ENCODE results near the gene VWA5B2. TPM values are rescaled to one million over a fixed set of nuclear protein-coding genes. Genes with fewer than 3 reads are reported as not detected.

Gene VWA5B2
- total RNA-seq, 1 experiment from 2014 or later: 1.4 TPM

- Histone ChIP-seq H4K20me1 (ENCODE audit: low read length) (no peaks in the 10 kb centered on the region), H3K9ac (ENCODE audit: low read length) (no peak overlapping the region), H3K4me3 (ENCODE audit: low read length) (peak overlapping the region; percentile 75), H3K9me2 (replicated peaks; ENCODE audit: low read length) (no peaks in the 10 kb centered on the region), H3K36me3 (ENCODE audit: low read depth, low read length) (no peaks in the 10 kb centered on the region), H3K27ac (ENCODE audit: low read length) (no peak overlapping the region), H3K9me3 (ENCODE audit: low read length) (no peaks in the 10 kb centered on the region), H3K4me2 (ENCODE audit: low read length) (peak overlapping the region; percentile 99), H3K79me2 (ENCODE audit: low read length) (no peaks in the 10 kb centered on the region), H3K27me3 (ENCODE audit: low read length) (peaks cover 10% of the 10 kb centered on the region), H3K4me1 (ENCODE audit: insufficient read depth, low read length) (peaks cover 19% of the 10 kb centered on the region), H2AFZ (ENCODE audit: low read length) (peak overlapping the region; percentile 79), H3F3A (ENCODE audit: low read length, unreplicated experiment) (no peaks in the 10 kb centered on the region)
- CTCF ChIA-PET: no interaction called here
- DNase-seq (no peak), ATAC-seq (no peak)
- TF ChIP-seq EZH2 (IDR thresholded peaks at IDR 0.05; ENCODE audit: low read length, unreplicated experiment) (peak; percentile 35), CTCF (conservative IDR thresholded peaks at IDR 0.05; ENCODE audit: low read depth, low read length) (no peak)
- BruUV-seq (replicated peaks): no TSS peak
- intact Hi-C loops (cut with micrococcal nuclease): loop anchor here (5.0 kb wide), 1 partner anchor 43 kb away; the partner anchor contains the start of gene ABCF3
- POLR2A ChIA-PET (ENCODE audit: unreplicated experiment): no interaction called here
Observed at GRCh38 chr3:184230081-184230602, 757 bp downstream of the VWA5B2 start.

GRCh38 chr3:184230603-184231528 lies 1.5 kb downstream of the VWA5B2 start:
- no peak for TF ChIP-seq EZH2 (IDR thresholded peaks at IDR 0.05; ENCODE audit: low read length, unreplicated experiment)
- no peak for TF ChIP-seq CTCF (conservative IDR thresholded peaks at IDR 0.05; ENCODE audit: low read depth, low read length)
- peaks cover 10% of the 10 kb centered on the region for H3K27me3 ChIP-seq (ENCODE audit: low read length)
- peak overlapping the region; percentile 99 for H3K4me2 ChIP-seq (ENCODE audit: low read length)

GRCh38 chr3:184231671-184232070 lies 2.3 kb downstream of the VWA5B2 start:
- Histone ChIP-seq H3K27me3 (ENCODE audit: low read length) (peaks cover 10% of the 10 kb centered on the region), H3K79me2 (ENCODE audit: low read length) (no peaks in the 10 kb centered on the region), H3K4me3 (ENCODE audit: low read length) (no peak overlapping the region), H3K27ac (ENCODE audit: low read length) (no peak overlapping the region), H3K9me2 (replicated peaks; ENCODE audit: low read length) (no peaks in the 10 kb centered on the region), H3F3A (ENCODE audit: low read length, unreplicated experiment) (no peaks in the 10 kb centered on the region), H3K36me3 (ENCODE audit: low read depth, low read length) (no peaks in the 10 kb centered on the region), H4K20me1 (ENCODE audit: low read length) (no peaks in the 10 kb centered on the region), H3K4me2 (ENCODE audit: low read length) (no peak overlapping the region), H3K4me1 (ENCODE audit: insufficient read depth, low read length) (peaks cover 19% of the 10 kb centered on the region), H3K9ac (ENCODE audit: low read length) (no peak overlapping the region), H3K9me3 (ENCODE audit: low read length) (no peaks in the 10 kb centered on the region), H2AFZ (ENCODE audit: low read length) (no peak overlapping the region)
- no peak for DNase-seq
- CTCF ChIA-PET: no interaction called here
- TF ChIP-seq EZH2phosphoT487 (IDR thresholded peaks at IDR 0.05; ENCODE audit: borderline replicate concordance, low read length) (no peak), EZH2 (IDR thresholded peaks at IDR 0.05; ENCODE audit: low read length, unreplicated experiment) (no peak), CTCF (conservative IDR thresholded peaks at IDR 0.05; ENCODE audit: low read depth, low read length) (no peak)
- no TSS peak for BruUV-seq (replicated peaks)
- no peak for ATAC-seq
- POLR2A ChIA-PET (ENCODE audit: unreplicated experiment): no interaction called here
- intact Hi-C loops (cut with micrococcal nuclease): loop anchor here (5.0 kb wide), 1 partner anchor 44 kb away; the partner anchor contains the start of gene ABCF3

More at GRCh38 chr3:184230603-184231528, 1.5 kb downstream of the VWA5B2 start:
- Histone ChIP-seq H4K20me1 (ENCODE audit: low read length) (no peaks in the 10 kb centered on the region), H3F3A (ENCODE audit: low read length, unreplicated experiment) (no peaks in the 10 kb centered on the region), H3K9ac (ENCODE audit: low read length) (no peak overlapping the region), H3K4me1 (ENCODE audit: insufficient read depth, low read length) (peaks cover 19% of the 10 kb centered on the region), H2AFZ (ENCODE audit: low read length) (peak overlapping the region; percentile 79), H3K36me3 (ENCODE audit: low read depth, low read length) (no peaks in the 10 kb centered on the region), H3K79me2 (ENCODE audit: low read length) (no peaks in the 10 kb centered on the region), H3K9me2 (replicated peaks; ENCODE audit: low read length) (no peaks in the 10 kb centered on the region), H3K4me3 (ENCODE audit: low read length) (peak overlapping the region; percentile 75), H3K27ac (ENCODE audit: low read length) (no peak overlapping the region), H3K9me3 (ENCODE audit: low read length) (no peaks in the 10 kb centered on the region)
- no TSS peak for BruUV-seq (replicated peaks)
- intact Hi-C loops (cut with micrococcal nuclease): loop anchor here (5.0 kb wide), 1 partner anchor 44 kb away; the partner anchor contains the start of gene ABCF3
- ChIA-PET CTCF (no interaction called here), POLR2A (ENCODE audit: unreplicated experiment) (no interaction called here)
- DNase-seq: peak; percentile 62
- peak; percentile 12; the same call in 1 of the 2 replicates for ATAC-seq

Data from PC-3 (cell line).